ENCODE data around the gene ZNF662.

ZNF662 gene

GRCh38 chr3:42935472-42935871 lies 29.5 kb downstream of the ZNF662 start:
- no peak for DNase-seq (ENCODE audit: low read depth in 1 of 2, low spot score in 1 of 2)

DNA sequence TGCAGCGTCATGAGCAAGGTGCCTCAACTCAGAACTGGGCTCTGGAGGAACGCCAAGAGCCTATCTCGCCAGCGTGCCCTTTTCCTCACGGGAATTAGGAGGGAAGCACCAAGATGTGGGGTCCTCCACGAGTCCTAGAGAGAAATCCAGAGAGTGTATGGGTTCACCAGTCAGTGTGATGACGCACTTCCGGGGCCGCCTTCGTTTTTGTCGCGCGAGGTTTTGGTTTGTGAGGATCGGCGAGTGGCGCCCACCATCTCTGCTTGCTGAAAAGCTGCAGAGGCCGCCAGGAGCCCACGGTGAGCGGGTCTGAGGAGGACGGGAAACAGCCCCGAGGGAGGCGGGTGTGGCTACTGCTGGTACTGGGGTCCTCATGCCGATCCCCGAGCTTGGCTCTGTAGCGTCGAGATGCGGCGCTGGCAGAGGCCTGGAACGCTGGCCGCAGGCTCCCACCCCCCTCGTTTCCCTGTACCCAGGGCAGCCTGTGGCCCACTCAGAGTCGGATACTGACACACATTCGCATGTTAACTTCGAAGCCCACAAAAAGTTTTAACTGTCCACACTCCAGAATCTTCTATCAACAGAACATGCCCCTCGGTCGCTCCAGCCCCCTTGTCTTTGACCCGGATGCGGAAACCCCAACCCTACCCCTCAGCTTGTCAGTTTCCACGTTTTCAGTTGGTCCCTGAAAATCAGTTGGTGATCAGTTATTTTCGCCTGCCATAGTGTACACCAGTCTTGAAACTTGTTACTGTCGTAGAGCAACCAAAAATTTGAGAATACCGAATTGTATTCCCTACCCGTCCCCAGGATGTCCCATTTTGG lies 30.4 kb downstream of the ZNF662 start:
- no peak for DNase-seq (ENCODE audit: low read depth in 1 of 2, low spot score in 1 of 2)

DNA sequence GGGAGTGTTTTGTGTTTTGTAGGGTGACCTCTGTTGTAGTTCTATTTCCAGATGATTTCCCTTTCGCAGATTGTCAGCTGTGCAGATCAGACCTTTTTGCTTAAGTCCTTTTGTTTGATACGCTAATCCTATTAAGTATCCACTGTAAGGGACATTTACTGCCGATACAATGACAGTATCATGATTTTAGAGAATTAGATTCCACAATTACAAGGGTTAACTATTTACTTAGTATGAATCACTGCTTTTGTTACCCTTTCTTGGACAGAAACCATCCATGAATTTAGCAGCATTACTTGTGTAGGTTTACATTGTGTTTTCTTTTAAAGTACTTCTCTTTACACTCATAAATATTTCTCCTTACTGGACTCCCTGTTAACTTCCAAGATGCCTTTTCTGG lies 31.4 kb downstream of the ZNF662 start:
- no peak for DNase-seq (ENCODE audit: low read depth in 1 of 2, low spot score in 1 of 2)

GRCh38 chr3:42942693-42943092 lies 36.8 kb downstream of the ZNF662 start:
- DNase-seq (ENCODE audit: low read depth in 1 of 2, low spot score in 1 of 2): no peak

GRCh38 chr3:42946050-42946449 lies 40.1 kb downstream of the ZNF662 start:
- no peak for DNase-seq (ENCODE audit: low read depth in 1 of 2, low spot score in 1 of 2)

GRCh38 chr3:42957573-42957972 lies 51.6 kb downstream of the ZNF662 start:
- no peak for DNase-seq (ENCODE audit: low read depth in 1 of 2, low spot score in 1 of 2)

DNA sequence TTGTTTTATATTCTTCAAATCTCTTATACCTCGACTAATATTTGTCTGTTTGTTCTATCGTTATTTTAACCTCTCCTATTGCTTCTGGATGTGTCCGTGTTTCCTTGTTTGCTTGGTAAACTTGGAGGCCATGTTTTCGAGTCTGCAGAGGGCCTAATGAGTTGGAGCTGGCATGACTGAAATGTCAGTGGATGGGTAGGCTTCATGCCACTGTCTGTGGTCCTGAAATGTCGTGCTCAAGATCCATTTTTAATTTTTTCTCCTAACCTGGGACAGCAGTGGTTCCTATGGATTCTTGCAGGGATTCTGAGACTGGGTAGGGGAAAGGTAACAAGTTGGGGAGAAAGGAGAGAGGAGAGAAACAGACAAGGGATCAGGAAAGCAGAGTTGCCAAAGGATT lies 54.3 kb downstream of the ZNF662 start:
- no peak for DNase-seq (ENCODE audit: low read depth in 1 of 2, low spot score in 1 of 2)

DNA sequence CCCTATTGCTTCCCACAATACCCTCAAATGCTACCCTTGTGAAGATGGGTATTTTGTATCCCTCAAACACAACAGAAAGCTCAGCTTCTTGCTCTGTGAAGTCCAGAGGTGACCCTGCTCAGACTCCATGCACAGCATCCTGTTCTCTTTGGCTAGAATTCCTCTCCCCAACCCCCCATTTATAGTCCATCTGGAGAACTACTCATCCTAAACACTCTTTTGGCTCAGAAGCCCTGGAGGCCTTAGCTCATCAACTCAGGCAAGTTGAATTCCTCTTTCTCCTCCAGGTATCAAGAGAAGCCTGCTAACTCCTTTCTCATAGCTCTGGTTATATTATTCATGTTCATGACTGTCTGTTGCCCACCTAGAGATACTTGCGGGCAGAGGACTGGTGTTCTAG lies 54.8 kb downstream of the ZNF662 start:
- no peak for DNase-seq (ENCODE audit: low read depth in 1 of 2, low spot score in 1 of 2)

DNA sequence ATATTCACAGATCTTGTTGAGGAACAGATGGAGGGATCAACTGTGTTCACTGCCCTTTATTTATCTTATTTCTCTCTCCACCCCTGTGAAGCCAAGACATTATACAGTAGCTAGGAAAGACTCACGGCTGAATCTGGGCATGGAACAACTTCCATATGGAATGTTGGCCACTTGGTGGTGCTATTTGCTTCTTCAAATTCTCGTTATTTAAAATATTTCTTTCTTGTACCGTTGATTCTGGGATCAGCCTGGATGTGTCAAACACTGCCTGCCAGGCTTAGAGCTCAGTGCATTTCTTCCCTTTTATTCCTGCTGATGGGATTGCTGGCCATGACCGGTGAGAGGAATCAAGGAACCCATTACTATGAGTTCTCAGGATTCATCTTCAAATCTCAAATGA lies 55.7 kb downstream of the ZNF662 start:
- no peak for DNase-seq (ENCODE audit: low read depth in 1 of 2, low spot score in 1 of 2)

GRCh38 chr3:42963269-42963668 lies 57.3 kb downstream of the ZNF662 start:
- DNase-seq (ENCODE audit: low read depth in 1 of 2, low spot score in 1 of 2): no peak

- DNase-seq (ENCODE audit: low read depth in 1 of 2, low spot score in 1 of 2): no peak
Measured at GRCh38 chr3:42964266-42964665, 58.3 kb downstream of the ZNF662 start.
